Activated T-cell treated with anti-CD3 and anti-CD28 coated beads, Interleukin-2, amount 50 U/mL, for 48 hours (primary cell): ENCODE data around the gene GMEB2.
"Not testable (repeated sequence)": the region's sequence is repeated elsewhere in the genome, so short reads cannot be mapped to it uniquely, and the experiment has no call there.

Source experiments
- DNase-seq, 2 experiments: peaks; one replicate each; pipeline ENCODE4 v3.0.0-alpha.2; 2020

The GMEB2 gene

DNA sequence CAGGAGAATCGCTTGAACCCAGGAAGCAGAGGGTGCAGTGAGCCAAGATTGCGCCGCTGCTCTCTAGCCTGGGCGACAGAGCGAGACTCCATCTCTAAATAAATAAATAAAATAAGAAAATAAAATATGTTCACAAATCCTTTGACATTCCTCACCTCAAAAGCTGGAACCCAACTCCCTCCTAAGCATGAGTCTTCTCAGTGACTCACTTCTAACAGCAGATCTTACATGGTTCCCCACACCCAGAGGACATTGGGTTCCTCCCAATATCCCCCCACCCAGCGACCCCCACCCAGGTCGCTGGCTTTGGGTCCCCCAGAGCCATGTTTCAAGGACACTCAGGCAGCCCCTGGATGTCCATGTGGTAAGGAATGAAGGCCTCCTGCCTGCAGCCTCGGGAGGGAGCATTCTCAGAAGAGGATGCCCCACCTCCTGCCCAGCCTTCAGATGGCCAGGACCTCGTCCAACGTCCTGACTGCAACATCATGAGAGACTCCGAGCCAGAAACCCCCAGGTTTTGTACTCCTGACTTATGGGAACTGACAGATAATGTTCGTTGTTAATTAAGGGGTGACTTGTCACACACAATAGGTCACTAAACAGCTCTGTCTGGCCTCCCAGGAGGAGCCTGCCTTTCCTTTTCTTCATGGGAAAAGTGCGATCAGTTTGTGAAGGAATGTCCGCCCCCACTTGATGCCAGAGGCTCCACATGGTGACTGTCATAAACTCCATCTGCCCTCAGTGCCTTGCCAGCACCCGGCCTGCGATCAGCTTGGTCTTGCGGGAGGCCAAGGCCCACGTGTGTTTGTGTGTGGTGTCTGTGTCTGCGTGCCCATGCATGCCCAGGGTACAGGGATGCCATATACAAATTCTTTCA lies 10.1 kb upstream of the GMEB2 start:
- no peak for DNase-seq

DNA sequence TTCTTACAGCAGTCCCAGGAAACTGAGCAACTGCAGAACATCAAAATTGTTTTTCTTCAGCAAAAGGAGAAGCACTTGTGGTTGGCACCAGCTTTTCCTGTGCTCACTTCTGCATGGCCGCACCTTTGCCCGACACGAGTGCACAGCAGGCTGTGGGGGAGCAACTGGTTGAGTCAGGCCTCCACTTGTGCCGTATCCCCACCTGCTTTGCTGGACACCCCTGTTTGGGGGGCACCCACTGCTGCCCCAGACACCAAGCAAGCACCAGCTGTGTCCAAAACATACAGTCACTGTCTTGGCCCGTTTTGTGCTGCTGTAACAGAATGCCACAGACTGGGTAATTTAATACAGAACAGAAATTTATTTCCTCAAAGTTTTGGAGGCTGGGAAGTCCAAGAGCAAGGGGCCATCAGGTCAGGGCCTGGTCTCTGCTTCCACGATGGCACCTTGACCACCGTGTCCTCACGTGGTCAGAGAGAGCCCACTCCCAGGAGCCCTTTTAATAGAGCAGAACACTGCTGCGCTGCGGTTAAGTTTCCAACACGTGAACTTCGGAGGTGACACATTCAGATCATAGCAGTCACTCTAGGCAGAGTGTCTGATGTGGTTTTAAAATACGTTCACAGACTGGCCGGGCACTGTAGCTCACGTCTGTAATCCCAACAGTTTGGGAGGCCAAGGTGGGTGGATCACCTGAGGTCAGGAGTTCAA lies 8.7 kb upstream of the GMEB2 start:
- peak; percentile 75 for DNase-seq

DNA sequence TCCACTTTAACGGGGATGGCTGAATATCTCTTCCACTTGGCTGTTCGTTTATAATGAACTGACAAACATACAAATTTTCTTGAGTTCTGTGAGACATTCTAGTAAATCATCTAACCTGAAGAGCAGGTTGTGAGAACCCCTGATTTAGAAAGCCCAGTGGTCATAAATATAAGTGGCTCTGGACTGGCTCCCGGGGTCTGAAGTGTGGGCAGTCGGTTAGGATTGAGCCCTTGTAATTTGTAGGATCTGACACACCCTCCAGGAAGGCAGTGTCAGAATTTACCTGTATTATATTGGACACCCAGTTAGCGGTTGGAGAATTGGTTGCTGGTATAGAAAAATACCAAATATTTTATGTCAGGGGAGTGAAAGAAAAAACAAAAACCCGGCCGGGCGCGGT lies 6.8 kb upstream of the GMEB2 start:
- DNase-seq = no peak

DNA sequence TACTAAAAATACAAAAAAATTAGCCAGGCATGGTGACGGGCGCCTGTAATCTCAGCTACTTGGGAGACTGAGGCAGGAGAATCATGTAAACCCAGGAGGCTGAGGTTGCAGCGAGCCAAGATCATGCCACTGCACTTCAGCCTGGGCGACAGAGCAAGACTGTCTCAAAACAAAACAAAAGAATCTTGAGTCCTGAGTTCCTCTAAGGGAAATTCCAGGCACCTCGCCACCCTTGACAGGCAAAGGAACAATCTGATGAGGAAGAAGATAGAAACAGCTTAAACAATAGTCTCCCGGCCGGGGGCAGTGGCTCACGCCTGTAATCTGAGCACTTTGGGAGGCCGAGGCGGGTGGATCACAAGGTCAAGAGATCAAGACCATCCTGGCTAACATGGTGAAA lies 4.5 kb upstream of the GMEB2 start:
- not testable (repeated sequence) for DNase-seq

DNA sequence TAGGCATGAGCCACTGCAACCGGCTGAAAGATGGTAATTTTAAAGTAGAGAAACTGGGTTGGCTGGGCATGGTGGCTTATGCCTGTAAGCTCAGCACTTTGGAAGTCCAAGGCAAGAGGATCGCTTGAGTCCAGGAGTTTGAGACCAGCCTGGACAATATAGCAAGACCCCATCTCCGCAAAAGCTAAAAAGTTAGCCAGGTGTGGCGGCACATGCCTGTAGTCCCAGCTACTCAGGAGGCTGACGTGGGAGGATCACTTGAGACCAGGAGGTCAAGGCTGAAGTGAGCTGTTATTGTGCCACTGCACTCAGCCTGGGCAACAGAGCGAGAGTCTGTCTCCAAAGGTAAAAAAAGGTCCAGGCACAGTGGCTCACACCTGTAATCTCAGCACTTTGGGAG lies 4.1 kb upstream of the GMEB2 start:
- DNase-seq = not testable (repeated sequence)

DNA sequence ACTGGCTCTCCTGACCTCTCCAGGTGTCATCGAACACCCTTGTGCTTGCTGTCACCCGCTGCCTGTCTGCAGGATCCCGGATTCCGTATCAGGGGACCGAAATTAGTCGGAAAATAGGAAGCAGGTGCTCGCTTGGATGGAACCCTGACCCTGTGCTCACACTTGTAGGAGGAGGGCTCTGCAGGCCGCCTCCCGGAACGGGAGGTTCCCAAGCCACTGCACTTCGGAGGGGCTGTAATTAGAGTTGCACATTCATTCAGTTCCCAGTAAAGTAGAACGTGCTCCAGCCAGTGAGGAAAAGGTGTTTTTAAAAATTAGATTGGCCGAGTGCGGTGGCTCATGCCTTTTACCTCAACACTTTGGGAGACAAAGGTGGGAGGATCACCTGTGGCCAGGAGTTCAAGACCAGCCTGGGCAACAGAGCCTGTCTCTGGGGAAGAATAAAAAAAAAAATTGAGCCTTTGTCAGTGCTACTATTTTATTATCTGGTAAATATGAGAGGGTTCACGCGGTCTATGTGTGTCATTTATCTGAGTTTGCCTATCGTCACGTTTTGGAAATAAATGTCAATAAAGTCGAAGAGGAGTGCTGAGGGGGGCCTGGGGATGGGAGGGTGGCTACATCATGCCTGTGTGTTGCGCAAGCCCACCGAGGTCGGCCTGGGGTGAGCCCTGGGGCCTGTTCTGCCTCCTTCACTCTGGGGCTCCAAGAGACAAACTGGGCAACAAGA lies 1.5 kb upstream of the GMEB2 start:
- peak; percentile 84 to 86 for DNase-seq

DNA sequence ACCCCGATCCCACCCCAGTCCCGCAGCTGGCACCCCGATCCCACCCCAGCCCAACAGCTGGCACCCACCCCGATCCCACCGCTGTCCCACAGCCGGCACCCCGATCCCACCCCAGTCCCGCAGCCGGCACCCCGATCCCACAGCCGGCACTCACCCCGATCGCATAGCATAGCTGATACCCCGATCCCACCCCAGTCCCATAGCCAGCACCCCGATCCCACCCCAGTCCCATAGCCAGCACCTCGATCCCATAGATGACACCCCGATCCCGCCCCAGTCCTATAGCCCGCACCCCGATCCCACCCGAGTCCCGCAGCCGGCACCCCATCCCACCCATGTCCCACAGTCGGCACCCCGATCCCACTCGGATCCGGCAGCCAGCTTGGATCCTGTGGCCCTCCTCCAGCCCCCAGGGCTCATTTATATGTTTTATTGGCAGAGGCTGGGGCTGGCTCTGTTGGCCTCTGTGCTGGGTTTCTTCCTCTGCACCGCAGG lies 897 bp upstream of the GMEB2 start:
- DNase-seq = no peak

DNA sequence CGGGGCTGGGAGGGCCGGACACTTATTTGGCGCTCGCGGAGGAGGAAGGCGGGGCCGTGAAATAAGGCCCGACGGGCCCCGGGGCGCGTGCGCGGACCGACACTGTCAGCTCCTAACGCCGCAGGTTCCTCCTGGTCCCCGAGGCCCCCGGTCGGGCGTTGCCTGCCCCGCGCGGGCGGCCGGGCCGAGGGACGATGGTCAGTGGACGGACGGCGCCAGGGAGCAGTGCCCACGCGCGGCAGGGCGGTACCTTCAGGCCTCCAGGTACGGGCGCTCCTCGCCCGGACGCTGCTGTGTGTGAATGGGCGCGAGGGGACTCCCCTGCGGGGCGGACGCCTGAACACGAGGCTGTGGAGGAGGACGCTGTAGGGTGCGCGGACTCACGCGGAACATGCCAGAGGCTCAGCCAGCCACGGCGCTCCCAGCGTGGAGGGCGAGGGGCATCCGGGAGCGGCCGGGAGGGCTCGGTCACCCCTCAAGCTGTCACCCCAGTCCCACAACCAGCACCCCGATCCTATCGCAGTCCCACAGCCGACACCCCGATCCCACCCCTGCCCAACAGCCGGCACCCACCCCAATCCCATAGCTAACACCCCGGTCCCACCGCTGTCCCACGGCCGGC lies 339 bp upstream of the GMEB2 start:
- peak; percentile 97 for DNase-seq

DNA sequence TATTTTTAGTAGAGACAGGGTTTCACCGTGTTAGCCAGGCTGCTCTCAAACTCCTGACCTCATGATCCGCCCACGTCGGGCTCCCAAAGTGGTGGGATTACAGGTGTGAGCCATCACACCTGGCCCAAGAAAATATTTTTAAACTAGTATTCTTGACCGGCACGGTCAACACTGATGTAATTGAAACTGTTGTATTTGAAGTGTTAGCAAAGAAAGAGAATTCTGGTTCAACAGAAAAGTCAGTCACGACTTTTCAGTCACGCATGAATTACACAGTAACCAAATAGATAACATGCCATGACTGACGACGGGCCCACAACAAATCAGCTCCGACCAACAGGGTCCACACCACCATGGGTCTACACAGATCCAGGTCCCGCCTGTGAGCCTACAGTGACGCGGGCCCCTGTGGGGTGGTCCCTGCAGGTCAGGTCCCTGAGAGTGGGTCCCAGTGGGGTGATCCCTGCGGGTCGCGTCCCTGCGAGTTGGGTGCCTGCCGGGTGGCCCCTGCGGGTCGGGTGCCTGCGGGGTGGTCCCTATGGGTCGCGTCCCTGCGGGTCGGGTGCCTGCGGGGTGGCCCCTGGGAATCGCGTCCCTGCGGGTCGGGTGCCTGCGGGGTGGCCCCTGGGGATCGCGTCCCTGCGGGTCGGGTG lies 1.0 kb downstream of the GMEB2 start:
- peak; percentile 62 to 67 for DNase-seq

DNA sequence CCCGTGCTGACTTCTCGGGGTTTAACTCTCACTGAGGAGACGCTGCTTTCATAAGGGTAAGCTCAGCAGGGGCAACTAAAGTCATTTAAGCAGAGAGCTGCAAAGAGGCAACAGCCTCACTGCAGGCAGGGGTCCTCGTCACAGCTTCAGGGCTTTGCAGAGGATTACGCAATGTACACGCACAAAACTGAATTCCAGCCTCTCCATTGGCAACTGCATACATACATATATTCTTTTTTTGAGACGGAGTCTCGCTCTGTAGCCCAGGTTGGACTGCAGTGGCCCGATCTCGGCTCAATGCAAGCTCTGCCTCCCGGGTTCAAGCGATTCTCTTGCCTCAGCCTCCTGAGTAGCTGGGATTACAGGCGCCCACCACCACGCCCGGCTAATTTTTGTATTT lies 2.4 kb downstream of the GMEB2 start:
- no peak for DNase-seq

DNA sequence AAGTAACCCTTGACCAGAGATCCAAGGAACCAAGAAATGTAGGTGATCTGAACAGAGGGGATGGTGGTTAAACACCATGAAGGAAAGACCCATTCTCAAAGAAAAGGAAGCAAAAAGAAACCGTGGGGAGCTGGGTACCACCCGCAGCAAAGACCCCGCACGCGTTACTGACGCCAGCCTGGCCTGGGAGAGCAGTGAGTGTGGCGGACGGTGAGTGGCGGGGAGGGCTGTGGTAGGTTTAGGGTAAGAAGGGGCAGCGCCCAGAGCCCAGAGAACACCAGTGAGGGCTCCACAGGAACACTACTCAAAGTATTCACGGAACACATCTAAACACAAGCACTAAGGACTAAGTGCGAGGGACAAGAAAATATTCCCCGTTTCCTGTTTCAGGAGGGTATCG lies 4.2 kb downstream of the GMEB2 start:
- DNase-seq = no peak

DNA sequence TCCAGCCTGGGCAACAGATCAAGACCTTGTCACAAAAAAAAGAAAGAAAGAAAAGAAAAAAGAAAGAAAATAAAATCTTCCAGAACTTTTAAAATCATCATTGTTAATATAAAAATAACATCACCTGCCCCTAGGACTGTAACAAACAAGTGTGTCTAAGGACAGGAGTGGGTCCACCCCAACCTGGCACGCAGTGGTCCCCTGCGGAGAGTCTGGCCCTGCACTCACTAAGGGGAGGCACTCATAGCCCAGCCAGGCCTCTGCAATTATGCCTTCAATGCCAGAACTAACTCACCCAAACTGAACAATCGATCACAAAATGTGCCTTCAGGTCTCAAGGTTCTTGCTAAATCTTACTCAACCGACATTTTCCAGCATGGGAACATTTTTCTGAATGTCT lies 4.8 kb downstream of the GMEB2 start:
- DNase-seq = no peak

DNA sequence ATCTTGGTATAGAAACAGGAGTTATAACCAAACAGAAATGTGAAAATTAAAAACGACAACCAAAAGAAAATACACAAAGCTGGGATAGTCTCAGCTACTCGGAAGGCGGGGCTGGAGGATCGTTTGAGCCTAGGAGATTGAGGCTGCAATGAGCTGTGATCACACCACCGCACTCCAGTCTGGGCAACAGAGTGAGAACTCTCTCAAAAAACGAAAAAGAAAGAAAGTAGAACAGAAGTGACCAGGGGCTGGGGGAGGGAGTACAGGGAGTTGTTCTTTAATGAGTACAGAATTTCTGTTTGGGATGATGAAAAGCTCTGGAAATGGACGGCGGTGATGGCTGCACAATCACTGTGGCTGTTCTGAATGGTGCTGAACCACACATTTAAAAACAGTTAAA lies 5.9 kb downstream of the GMEB2 start:
- DNase-seq = no peak

DNA sequence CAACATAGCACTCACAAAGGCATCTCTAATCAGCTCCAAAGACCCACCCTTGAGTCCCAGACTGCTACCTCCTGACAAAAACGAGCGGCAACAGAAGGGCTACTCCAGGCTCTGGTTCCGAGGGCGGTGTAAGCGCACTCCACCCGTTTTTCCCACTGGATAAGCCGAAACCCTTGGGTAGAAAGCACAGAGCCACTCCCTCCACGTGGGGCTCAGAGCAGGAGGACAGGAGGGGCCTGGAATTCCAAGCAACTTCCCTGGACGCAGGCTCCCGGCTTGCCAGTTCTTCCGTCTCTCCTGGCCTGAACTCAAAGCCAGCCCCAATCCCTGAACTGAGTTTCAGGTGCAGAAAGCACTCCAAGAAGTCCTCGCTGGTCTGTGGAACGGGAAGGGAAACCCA lies 7.4 kb downstream of the GMEB2 start:
- DNase-seq = no peak

DNA sequence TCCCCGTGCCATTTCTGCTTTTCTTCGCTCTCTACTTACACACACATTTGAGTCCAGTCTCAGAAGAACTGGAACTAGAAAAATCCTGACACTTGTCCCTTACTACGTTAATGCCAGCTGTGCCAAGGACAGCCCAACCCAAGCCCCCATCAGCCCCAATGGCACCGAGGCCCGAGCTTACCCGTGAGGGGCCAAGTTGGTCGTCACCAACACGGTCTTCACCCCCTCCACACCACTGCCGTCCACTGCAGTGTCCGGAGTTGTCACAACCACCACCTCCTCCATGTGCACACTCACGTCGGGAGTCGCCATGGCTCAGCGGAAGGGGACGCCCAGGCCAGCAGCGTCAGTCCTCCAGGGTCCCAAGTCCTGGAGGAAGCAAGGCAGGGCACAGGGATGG lies 7.8 kb downstream of the GMEB2 start:
- no peak for DNase-seq

DNA sequence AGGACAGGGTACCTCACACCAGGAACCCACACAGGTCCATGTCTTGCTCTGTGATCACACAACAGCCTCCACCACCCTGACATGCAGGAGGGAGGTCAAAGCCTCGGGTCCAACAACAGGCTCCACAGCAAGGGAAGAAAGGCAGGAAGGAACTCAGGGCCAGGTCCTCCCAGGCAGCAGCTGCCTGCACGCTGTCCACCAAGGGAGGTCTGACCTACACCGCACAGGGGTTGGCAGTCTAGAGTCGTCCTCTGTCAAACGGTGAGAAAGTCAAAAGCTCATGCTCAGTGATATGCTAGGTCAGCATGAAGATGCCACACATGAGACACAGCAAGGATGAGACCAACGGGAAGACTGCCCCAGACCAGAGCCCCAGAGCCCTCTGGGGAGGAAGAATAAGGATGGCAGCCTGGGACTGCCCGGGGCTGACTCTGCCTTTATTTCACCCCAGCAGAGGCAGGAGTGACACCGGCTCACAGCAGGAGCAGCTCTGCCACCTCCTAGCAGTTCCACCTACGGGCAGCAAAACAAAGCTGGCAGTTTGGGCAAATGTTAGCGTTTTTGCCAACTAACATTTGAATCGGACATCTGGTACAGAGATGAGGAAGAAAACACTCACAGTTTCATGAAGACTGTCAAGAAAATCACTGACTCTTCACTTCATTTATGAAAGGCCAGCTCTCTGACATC lies 8.5 kb downstream of the GMEB2 start:
- DNase-seq = no peak

DNA sequence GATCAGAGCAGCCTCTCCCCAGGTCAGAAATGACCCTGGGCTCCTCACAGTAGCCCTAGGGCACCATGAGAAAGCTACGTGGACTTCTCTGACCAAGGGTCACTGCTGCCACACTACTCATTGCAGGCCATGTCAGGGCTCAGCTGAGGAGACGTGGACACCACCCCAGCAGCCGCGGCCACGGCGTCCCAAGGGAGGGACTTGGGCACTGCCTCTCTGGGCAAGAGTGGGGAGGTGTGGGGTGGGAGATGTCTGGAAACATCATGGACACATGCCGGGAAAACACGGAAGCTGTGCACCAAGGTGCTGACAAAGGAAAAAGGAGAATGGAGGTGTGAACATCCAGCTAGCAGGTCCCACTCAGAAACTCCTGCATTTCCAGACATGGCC lies 9.0 kb downstream of the GMEB2 start:
- DNase-seq = no peak

DNA sequence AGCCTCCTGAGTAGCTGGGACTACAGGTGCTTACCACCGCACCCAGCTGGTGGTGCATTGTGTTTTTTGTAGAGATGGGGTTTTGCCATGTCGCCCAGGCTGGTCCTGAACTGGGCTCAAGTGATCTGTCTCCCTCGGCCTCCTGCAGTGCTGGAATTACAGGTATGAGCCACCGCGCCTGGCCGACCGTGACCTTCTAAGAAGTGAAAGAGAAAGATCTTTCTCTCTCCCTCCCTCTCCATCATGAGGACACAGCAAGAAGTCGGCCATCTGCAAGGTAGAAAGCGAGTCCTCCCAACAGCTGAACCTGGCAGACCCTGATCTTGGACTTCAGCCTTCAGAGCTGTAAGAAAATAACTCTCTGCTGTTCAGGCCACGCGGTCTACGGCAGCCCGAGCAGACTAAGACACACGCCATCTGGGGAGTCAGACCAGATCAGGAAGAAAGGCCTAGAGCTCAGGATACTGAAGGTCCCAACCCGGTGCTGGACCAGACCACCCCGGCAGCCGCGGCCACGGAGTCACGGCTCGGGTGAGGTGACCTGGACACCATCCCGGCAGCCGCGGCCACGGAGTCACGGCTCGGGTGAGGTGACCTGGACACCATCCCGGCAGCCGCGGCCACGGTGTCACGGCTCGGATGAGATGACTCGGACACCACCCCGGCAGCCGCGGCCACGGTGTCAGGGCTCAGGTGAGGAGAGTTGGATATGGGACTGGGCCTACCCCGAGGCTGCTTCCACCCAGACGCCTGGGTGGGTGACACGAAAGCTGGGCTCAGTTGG lies 9.6 kb downstream of the GMEB2 start:
- DNase-seq = no peak

DNA sequence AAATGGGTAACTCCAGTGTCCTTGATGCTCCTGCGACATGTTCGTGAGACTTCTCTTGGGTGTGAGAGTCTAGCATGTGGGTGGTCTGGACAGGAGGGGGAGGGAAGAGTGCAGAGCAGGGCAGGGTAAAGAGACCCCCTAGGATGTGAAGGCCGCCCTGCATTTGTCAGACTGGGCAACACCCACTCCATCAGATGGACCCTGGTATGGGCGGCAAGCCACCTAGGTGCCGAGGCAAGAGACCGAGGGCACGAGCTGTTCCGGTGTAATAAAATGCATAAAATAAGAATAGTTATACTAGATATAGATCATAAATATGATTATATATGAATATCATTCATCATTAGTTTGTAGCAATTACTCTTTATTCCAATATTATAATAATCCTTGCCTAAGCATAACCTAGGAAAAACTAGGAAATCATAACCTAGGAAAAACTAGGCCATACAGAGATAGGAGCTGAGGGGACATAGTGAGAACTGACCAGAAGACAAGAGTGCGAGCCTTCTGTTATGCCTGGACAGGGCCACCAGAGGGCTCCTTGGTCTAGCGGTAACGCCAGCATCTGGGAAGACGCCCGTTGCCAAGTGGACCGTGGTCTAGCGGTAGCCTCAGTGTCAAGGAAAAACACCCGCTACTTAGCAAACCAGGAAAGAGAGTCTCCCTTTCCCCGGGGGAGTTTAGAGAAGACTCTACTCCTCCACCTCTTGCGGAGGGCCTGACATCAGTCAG lies 12.9 kb downstream of the GMEB2 start:
- DNase-seq = peak in 1 of 2 experiments; percentile 35

DNA sequence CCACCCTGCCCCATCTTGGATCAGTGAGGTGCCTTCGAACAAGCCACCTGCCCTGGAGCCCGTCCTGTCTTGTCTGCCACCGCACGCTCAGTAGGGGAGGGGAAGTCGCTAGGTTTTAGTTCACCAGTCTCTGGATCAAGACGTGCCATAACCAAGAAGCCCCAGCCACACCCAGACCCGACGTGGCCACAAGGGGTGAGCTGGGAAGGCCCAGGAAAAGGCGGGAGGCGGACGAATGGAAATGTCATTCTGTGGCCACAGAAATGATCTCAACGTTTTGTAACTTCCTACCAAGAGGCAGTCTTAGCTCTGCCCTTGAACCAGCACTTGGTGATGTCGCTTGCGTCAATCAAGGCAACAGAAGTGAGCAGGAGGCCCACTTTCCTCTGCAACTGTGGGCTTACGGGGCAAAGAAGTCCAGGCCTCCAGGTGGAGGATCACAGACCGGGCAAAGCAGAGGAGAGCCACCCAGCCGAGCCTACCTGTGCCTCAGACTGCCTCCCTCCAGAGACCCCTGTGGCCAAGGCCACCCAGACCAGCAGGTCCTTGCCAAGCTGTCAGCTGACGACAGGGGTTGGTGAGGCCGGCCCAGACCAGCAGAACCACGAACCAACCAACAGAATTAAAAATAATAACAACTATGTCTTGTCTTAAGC lies 14.5 kb downstream of the GMEB2 start:
- no peak for DNase-seq
